HEK293 (cell line): ENCODE data around the gene USP17L20.
"Not testable (repeated sequence)": the region's sequence is repeated elsewhere in the genome, so short reads cannot be mapped to it uniquely, and the experiment has no call there.

Experiments used
- CTCF ChIA-PET: fragments of 350-600 bp; formaldehyde crosslinking; extraction: SDS; loops from one replicate; lab custom pipeline; 2021; ENCODE audit warnings: antibody characterized with exemption; lab: Yijun Ruan, JAX
- POLR2A ChIA-PET: fragments of 300-600 bp; formaldehyde crosslinking; extraction: SDS; loops from one replicate; lab custom pipeline; 2020; ENCODE audit warnings: antibody characterized with exemption, inconsistent platforms; lab: Yijun Ruan, JAX
- H3K27ac ChIP-seq: fragments of 200-500 bp; sonication (Bioruptor generic); 2 replicates; pipeline ENCODE4 v1.5.1; 2014; ENCODE audit warnings: low read depth, low read length, control low read depth, inconsistent platforms; ENCODE audit errors: extremely low read depth
- H3K36me3 ChIP-seq, 2 experiments: fragments of 200-500 bp in 1 of 2; sonication (Bioruptor generic) in 1 of 2; 1 replicate in 1 of 2; 2 replicates in 1 of 2; pipeline ENCODE4 v1.5.1; 2014 to 2017; ENCODE audit warnings: inconsistent platforms in 2 of 2, low read length in 2 of 2; ENCODE audit not compliant: control insufficient read depth in 2 of 2, insufficient read depth in 1 of 2
- H3K4me1 ChIP-seq: fragments of 200-500 bp; sonication (Bioruptor generic); 2 replicates; pipeline ENCODE4 v1.5.1; 2014; ENCODE audit warnings: mild to moderate bottlenecking, low read length, inconsistent platforms; ENCODE audit not compliant: control insufficient read depth, insufficient read depth
- H3K4me3 ChIP-seq: 2 replicates; pipeline ENCODE4 v1.5.1; 2011; ENCODE audit warnings: low read depth, mild to moderate bottlenecking, control low read depth, low read length, moderate library complexity
- H3K9me3 ChIP-seq: fragments of 200-500 bp; sonication (Bioruptor generic); 2 replicates; pipeline ENCODE4 v1.5.1; 2014; ENCODE audit warnings: low read depth, low read length, inconsistent platforms; ENCODE audit not compliant: control insufficient read depth, insufficient read depth

USP17L20 gene, protein sequence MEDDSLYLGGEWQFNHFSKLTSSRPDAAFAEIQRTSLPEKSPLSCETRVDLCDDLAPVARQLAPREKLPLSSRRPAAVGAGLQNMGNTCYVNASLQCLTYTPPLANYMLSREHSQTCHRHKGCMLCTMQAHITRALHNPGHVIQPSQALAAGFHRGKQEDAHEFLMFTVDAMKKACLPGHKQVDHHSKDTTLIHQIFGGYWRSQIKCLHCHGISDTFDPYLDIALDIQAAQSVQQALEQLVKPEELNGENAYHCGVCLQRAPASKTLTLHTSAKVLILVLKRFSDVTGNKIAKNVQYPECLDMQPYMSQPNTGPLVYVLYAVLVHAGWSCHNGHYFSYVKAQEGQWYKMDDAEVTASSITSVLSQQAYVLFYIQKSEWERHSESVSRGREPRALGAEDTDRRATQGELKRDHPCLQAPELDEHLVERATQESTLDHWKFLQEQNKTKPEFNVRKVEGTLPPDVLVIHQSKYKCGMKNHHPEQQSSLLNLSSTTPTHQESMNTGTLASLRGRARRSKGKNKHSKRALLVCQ

DNA sequence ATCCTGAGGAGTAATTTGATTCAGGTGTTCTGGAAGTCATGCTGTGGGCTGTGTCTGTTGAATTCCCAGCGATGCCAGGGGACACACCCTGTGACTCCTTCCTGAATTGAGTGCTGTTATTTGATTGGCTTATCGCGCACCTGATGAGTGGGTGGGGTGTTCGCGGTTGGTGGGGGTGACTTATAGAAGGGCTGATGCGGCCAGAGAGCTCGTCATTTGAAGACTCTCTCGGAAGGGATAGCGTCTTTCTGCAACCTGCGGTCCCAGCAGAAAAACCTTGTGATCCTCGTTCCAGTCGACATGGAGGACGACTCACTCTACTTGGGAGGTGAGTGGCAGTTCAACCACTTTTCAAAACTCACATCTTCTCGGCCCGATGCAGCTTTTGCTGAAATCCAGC lies at the start of gene USP17L20:
Gene USP17L20, plus strand, starts transcription at position 301 of the 400 bp plus-strand sequence. Its CDS starts 0 bp downstream, at position 301.
- H3K4me1 ChIP-seq, POLR2A ChIA-PET: not testable (repeated sequence)

DNA sequence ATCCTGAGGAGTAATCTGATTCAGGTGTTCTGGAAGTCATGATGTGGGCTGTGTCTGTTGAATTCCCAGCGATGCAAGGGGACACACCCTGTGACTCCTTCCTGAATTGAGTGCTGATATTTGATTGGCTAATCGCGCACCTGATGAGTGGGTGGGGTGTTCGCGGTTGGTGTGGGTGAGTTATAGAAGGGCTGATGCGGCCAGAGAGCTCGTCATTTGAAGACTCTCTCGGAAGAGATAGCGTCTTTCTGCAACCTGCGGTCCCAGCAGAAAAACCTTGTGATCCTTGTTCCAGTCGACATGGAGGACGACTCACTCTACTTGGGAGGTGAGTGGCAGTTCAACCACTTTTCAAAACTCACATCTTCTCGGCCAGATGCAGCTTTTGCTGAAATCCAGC lies 47.6 kb upstream of the USP17L20 start, which contains the start of gene USP17L10:
Gene USP17L10, plus strand, starts transcription at position 301 of the 400 bp plus-strand sequence. Its CDS starts 0 bp downstream, at position 301.
- CTCF ChIA-PET, H3K4me1 ChIP-seq, H3K4me3 ChIP-seq, H3K27ac ChIP-seq, POLR2A ChIA-PET, H3K9me3 ChIP-seq, H3K36me3 ChIP-seq: not testable (repeated sequence)

More for the DNA sequence above, at the start of gene USP17L20:
- CTCF ChIA-PET, H3K27ac ChIP-seq, H3K36me3 ChIP-seq, H3K4me3 ChIP-seq, H3K9me3 ChIP-seq: not testable (repeated sequence)

DNA sequence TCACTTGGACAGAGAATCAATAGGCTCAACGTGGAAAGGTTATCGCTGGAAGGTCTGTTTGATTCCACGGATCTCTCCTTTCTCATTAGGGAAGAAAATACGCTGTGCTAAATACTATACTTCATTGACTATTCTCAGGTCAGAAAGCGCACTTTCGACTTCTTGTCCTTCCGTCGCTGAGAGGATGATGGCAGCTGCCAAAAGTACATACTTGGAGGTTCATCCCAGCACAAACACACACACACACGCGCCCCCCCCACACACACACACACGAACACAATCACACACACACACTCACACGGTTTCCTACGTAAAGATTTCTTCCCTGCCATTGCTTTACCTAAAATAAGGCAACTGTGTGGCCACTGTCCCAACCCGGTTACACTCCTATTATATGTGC lies 43.2 kb upstream of the USP17L20 start:
- CTCF ChIA-PET, POLR2A ChIA-PET, H3K9me3 ChIP-seq, H3K27ac ChIP-seq, H3K36me3 ChIP-seq, H3K4me1 ChIP-seq, H3K4me3 ChIP-seq: not testable (repeated sequence)

DNA sequence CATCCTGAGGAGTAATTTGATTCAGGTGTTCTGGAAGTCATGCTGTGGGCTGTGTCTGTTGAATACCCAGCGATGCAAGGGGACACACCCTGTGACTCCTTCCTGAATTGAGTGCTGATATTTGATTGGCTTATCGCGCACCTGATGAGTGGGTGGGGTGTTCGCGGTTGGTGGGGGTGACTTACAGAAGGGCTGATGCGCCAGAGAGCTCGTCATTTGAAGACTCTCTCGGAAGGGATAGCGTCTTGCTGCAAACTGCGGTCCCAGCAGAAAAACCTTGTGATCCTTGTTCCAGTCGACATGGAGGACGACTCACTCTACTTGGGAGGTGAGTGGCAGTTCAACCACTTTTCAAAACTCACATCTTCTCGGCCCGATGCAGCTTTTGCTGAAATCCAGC lies 42.8 kb upstream of the USP17L20 start, which contains the start of gene USP17L11:
Gene USP17L11, plus strand, starts transcription at position 301 of the 400 bp plus-strand sequence. Its CDS starts 0 bp downstream, at position 301.
- H3K27ac ChIP-seq, H3K36me3 ChIP-seq, CTCF ChIA-PET, POLR2A ChIA-PET, H3K4me1 ChIP-seq, H3K9me3 ChIP-seq, H3K4me3 ChIP-seq: not testable (repeated sequence)

DNA sequence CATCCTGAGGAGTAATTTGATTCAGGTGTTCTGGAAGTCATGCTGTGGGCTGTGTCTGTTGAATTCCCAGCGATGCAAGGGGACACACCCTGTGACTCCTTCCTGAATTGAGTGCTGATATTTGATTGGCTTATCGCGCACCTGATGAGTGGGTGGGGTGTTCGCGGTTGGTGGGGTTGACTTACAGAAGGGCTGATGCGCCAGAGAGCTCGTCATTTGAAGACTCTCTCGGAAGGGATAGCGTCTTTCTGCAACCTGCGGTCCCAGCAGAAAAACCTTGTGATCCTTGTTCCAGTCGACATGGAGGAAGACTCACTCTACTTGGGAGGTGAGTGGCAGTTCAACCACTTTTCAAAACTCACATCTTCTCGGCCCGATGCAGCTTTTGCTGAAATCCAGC lies 38.1 kb upstream of the USP17L20 start, which contains the start of gene USP17L12:
Gene USP17L12, plus strand, starts transcription at position 301 of the 400 bp plus-strand sequence. Its CDS starts 0 bp downstream, at position 301.
- H3K4me3 ChIP-seq, H3K27ac ChIP-seq, CTCF ChIA-PET, H3K4me1 ChIP-seq, H3K36me3 ChIP-seq, H3K9me3 ChIP-seq, POLR2A ChIA-PET: not testable (repeated sequence)

DNA sequence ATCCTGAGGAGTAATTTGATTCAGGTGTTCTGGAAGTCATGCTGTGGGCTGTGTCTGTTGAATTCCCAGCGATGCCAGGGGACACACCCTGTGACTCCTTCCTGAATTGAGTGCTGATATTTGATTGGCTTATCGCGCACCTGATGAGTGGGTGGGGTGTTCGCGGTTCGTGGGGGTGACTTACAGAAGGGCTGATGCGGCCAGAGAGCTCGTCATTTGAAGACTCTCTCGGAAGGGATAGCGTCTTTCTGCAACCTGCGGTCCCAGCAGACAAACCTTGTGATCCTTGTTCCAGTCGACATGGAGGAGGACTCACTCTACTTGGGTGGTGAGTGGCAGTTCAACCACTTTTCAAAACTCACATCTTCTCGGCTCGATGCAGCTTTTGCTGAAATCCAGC lies 33.3 kb upstream of the USP17L20 start, which contains the start of gene USP17L13:
Gene USP17L13, plus strand, starts transcription at position 301 of the 400 bp plus-strand sequence. Its CDS starts 0 bp downstream, at position 301.
- CTCF ChIA-PET, H3K27ac ChIP-seq, POLR2A ChIA-PET, H3K9me3 ChIP-seq, H3K4me3 ChIP-seq, H3K36me3 ChIP-seq, H3K4me1 ChIP-seq: not testable (repeated sequence)

DNA sequence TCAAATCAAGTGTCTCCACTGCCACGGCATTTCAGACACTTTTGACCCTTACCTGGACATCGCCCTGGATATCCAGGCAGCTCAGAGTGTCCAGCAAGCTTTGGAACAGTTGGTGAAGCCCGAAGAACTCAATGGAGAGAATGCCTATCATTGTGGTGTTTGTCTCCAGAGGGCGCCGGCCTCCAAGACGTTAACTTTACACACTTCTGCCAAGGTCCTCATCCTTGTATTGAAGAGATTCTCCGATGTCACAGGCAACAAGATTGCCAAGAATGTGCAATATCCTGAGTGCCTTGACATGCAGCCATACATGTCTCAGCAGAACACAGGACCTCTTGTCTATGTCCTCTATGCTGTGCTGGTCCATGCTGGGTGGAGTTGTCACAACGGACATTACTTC lies 27.7 kb upstream of the USP17L20 start:
- H3K9me3 ChIP-seq, H3K4me3 ChIP-seq, H3K36me3 ChIP-seq, H3K27ac ChIP-seq, POLR2A ChIA-PET, CTCF ChIA-PET, H3K4me1 ChIP-seq: not testable (repeated sequence)

DNA sequence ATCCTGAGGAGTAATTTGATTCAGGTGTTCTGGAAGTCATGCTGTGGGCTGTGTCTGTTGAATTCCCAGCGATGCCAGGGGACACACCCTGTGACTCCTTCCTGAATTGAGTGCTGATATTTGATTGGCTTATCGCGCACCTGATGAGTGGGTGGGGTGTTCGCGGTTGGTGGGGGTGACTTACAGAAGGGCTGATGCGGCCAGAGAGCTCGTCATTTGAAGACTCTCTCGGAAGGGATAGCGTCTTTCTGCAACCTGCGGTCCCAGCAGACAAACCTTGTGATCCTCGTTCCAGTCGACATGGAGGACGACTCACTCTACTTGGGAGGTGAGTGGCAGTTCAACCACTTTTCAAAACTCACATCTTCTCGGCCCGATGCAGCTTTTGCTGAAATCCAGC lies 23.8 kb upstream of the USP17L20 start, which contains the start of gene USP17L15:
Gene USP17L15, plus strand, starts transcription at position 301 of the 400 bp plus-strand sequence. Its CDS starts 0 bp downstream, at position 301.
- H3K4me1 ChIP-seq, POLR2A ChIA-PET, H3K36me3 ChIP-seq, H3K9me3 ChIP-seq, H3K4me3 ChIP-seq, H3K27ac ChIP-seq, CTCF ChIA-PET: not testable (repeated sequence)

DNA sequence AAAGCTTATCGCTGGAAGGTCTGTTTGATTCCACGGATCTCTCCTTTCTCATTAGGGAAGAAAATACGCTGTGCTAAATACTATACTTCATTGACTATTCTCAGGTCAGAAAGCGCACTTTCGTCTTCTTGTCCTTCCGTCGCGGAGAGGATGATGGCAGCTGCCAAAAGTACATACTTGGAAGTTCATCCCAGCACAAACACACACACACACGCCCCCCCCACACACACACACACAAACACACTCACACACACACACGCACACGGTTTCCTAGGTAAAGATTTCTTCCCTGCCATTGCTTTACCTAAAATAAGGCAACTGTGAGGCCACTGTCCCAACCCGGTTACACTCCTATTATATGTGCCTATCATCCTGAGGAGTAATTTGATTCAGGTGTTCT lies 19.5 kb upstream of the USP17L20 start:
- H3K27ac ChIP-seq, CTCF ChIA-PET, H3K4me1 ChIP-seq, POLR2A ChIA-PET, H3K4me3 ChIP-seq, H3K36me3 ChIP-seq, H3K9me3 ChIP-seq: not testable (repeated sequence)

DNA sequence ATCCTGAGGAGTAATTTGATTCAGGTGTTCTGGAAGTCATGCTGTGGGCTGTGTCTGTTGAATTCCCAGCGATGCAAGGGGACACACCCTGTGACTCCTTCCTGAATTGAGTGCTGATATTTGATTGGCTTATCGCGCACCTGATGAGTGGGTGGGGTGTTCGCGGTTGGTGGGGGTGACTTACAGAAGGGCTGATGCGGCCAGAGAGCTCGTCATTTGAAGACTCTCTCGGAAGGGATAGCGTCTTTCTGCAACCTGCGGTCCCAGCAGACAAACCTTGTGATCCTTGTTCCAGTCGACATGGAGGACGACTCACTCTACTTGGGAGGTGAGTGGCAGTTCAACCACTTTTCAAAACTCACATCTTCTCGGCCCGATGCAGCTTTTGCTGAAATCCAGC lies 14.3 kb upstream of the USP17L20 start, which contains the start of gene USP17L17:
Gene USP17L17, plus strand, starts transcription at position 301 of the 400 bp plus-strand sequence. Its CDS starts 0 bp downstream, at position 301.
- POLR2A ChIA-PET, CTCF ChIA-PET, H3K9me3 ChIP-seq, H3K4me1 ChIP-seq, H3K4me3 ChIP-seq, H3K36me3 ChIP-seq, H3K27ac ChIP-seq: not testable (repeated sequence)
